ENCODE data around the gene AKAP6. TPM values are rescaled to one million over a fixed set of nuclear protein-coding genes. Genes with fewer than 3 reads are reported as not detected.

The AKAP6 gene, protein sequence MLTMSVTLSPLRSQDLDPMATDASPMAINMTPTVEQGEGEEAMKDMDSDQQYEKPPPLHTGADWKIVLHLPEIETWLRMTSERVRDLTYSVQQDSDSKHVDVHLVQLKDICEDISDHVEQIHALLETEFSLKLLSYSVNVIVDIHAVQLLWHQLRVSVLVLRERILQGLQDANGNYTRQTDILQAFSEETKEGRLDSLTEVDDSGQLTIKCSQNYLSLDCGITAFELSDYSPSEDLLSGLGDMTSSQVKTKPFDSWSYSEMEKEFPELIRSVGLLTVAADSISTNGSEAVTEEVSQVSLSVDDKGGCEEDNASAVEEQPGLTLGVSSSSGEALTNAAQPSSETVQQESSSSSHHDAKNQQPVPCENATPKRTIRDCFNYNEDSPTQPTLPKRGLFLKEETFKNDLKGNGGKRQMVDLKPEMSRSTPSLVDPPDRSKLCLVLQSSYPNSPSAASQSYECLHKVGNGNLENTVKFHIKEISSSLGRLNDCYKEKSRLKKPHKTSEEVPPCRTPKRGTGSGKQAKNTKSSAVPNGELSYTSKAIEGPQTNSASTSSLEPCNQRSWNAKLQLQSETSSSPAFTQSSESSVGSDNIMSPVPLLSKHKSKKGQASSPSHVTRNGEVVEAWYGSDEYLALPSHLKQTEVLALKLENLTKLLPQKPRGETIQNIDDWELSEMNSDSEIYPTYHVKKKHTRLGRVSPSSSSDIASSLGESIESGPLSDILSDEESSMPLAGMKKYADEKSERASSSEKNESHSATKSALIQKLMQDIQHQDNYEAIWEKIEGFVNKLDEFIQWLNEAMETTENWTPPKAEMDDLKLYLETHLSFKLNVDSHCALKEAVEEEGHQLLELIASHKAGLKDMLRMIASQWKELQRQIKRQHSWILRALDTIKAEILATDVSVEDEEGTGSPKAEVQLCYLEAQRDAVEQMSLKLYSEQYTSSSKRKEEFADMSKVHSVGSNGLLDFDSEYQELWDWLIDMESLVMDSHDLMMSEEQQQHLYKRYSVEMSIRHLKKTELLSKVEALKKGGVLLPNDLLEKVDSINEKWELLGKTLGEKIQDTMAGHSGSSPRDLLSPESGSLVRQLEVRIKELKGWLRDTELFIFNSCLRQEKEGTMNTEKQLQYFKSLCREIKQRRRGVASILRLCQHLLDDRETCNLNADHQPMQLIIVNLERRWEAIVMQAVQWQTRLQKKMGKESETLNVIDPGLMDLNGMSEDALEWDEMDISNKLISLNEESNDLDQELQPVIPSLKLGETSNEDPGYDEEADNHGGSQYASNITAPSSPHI (N-terminal part only)
- total RNA-seq: 1 to 10 TPM in 1 of 2 experiments, under 1 TPM in 1; 0.83 to 1.7 TPM

DNA sequence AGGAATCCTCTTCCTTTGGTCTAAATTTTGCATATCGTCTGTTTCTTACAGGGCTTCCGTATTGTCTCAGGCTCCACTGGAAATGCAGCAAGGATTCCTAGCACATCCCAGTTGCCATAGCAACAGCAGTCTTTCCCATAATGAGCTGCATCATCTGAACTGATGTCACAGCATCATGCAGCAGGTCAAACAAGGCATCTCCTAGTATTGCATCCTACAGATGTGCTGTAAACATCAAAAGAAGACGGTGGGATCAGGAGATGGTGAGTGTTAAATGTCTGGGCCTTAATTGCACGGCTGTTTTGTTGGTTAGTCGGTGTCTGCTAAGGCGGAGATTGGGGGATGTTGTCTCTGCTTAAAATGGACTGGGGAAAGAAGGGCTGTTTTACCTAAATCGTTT is at the start of gene AKAP6:
Gene AKAP6 (plus strand): TSS at position 153 of the 400 bp plus-strand sequence. CDS start 104,196 bp downstream, outside the sequence.
- Mint-ChIP-seq H3K4me1 (ENCODE audit: low read depth) (peaks cover 13% of the 10 kb centered on the region), H3K36me3 (ENCODE audit: low read depth) (no peaks in the 10 kb centered on the region), H3K27ac (no peak within 1 kb of the TSS), H3K27me3 (ENCODE audit: low read depth) (no peaks in the 10 kb centered on the region), H3K9me3 (ENCODE audit: insufficient read depth) (no peaks in the 10 kb centered on the region), H3K4me3 (no peak within 1 kb of the TSS)
- DNase-seq: no peak
- ChIA-PET POLR2A (no interaction called here), CTCF (no interaction called here)
- no peak for ATAC-seq

DNA sequence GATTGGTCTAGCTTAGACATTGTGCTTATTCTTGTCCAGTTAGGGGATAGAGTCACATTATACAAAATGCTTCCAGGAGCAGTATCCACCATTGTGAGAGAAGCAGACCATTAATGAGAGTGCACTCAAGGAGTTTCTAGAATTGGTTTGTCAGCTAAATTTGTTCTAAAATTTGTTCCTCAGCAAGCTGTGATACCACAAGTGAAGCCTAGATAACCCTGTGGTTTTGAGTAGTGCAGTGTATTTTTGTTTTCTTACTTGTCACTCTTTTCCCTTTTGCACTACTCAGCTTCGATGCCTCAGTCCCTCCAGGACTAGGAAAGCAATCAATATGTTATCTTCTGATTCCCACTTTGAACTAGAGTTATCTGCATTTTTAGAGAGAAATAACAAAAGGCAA is 42.5 kb upstream of the AKAP6 start:
- CTCF ChIA-PET: interaction anchor here (0.7 kb wide), 1 partner anchor 32 kb away, joined by 3 read pairs; no protein-coding TSS in a partner anchor

DNA sequence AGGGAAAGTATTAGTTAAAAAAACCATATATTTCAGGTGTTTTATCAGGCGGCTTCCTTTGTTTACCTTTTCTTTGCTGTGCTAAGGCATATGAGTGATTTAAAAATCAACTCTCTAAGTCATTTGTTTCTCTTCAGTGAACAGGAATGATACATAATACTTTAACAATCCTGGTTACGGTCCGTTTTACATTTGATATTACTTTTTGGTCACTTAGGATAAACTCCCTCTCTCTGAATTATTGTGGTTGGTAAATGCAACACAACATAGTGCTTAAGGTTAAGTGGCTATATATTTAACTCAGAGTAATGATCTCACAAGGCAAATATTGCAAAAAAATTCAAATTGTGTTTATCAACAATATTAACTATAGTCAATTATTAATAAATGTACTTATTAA is 32.7 kb upstream of the AKAP6 start:
- H3K27me3 Mint-ChIP-seq (ENCODE audit: low read depth): no peaks in the 10 kb centered on the region

More for the DNA sequence above, 42.5 kb upstream of the AKAP6 start:
- Mint-ChIP-seq H3K36me3 (ENCODE audit: low read depth) (no peaks in the 10 kb centered on the region), H3K9me3 (ENCODE audit: insufficient read depth) (peaks cover 3% of the 10 kb centered on the region), H3K27ac (no peak overlapping the region), H3K4me1 (ENCODE audit: low read depth) (no peaks in the 10 kb centered on the region), H3K27me3 (ENCODE audit: low read depth) (no peaks in the 10 kb centered on the region), H3K4me3 (no peak overlapping the region)
- POLR2A ChIA-PET: interaction anchor here (1.8 kb wide), 1 partner anchor 27 kb away, joined by 3 read pairs; no protein-coding TSS in a partner anchor
- DNase-seq (no peak), ATAC-seq (no peak)

DNA sequence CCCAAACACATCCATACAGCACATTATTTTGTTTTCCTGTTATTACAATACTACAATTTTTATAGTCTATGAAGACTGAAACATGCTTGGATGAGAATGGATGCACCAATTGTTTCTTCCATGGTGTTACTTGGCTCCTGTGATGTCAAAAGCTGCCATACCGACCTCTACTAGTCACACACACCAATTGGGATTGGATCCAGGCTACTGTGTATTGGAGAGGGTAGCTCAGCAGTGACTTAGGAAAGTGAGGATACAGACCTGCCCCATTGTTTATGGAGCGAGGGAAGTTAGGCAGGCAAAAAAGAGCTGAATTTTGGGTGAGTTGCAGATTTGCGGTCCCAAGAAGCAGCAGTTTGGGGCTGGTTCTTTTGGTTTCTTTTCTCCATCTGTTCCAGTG is 30.8 kb upstream of the AKAP6 start:
- H3K4me3 Mint-ChIP-seq: no peak overlapping the region
- DNase-seq (no peak), ATAC-seq (no peak)
- POLR2A ChIA-PET: no interaction called here
- CTCF ChIA-PET: no interaction called here
- H3K27me3 Mint-ChIP-seq (ENCODE audit: low read depth): no peaks in the 10 kb centered on the region
- no peaks in the 10 kb centered on the region for H3K4me1 Mint-ChIP-seq (ENCODE audit: low read depth)
- no peaks in the 10 kb centered on the region for H3K9me3 Mint-ChIP-seq (ENCODE audit: insufficient read depth)
- no peaks in the 10 kb centered on the region for H3K36me3 Mint-ChIP-seq (ENCODE audit: low read depth)
- H3K27ac Mint-ChIP-seq: no peak overlapping the region

More for the DNA sequence above, 32.7 kb upstream of the AKAP6 start:
- DNase-seq: no peak
- no peak for ATAC-seq
- CTCF ChIA-PET: no interaction called here
- no peaks in the 10 kb centered on the region for H3K9me3 Mint-ChIP-seq (ENCODE audit: insufficient read depth)
- H3K36me3 Mint-ChIP-seq (ENCODE audit: low read depth): no peaks in the 10 kb centered on the region
- no peak overlapping the region for H3K4me3 Mint-ChIP-seq
- POLR2A ChIA-PET: no interaction called here
- H3K27ac Mint-ChIP-seq: no peak overlapping the region
- no peaks in the 10 kb centered on the region for H3K4me1 Mint-ChIP-seq (ENCODE audit: low read depth)

DNA sequence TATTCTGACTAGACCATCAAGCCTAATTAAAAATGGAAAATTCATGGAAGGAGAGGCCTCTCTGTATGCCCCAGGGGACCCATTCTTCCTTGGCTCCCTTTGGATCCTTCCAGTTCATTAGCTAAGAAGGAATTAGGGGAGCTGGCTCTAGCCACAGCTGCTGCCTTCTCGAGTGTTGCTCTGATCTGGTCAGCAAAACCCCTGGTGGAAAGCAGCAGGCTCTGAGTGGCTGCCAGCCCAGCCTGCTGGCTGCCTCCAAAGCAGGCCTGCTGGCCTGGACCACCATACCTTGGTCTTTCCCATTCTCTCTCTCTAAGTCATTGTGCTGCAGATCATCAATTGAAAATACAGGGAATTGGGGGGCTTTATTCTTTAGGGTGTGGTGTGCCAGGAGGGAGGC is 29.0 kb upstream of the AKAP6 start:
- POLR2A ChIA-PET: no interaction called here
- CTCF ChIA-PET: no interaction called here
- H3K27me3 Mint-ChIP-seq (ENCODE audit: low read depth): no peaks in the 10 kb centered on the region
- H3K4me1 Mint-ChIP-seq (ENCODE audit: low read depth): no peaks in the 10 kb centered on the region
- no peaks in the 10 kb centered on the region for H3K9me3 Mint-ChIP-seq (ENCODE audit: insufficient read depth)
- DNase-seq (no peak), ATAC-seq (no peak)
- no peaks in the 10 kb centered on the region for H3K36me3 Mint-ChIP-seq (ENCODE audit: low read depth)
- no peak overlapping the region for H3K27ac Mint-ChIP-seq
- no peak overlapping the region for H3K4me3 Mint-ChIP-seq

DNA sequence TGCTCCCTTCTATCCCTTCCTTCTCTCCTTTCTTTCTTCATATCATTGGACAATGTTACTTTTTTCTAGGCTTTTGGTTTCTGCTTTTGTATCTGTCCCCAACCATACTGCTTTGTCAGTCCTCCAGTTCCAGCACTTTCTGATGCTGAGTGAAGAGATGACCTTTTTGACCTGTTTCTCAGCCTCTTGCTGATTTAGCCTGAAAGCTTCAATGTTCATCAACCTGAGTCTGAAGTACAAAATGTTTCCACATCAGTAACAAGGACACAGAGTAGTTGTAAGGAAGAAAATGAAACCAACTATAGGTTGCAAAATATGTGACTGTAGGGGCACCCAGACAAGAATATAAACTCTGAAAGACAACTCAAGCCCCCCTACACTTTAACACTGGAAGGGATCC is 25.2 kb upstream of the AKAP6 start:
- CTCF ChIA-PET: no interaction called here
- POLR2A ChIA-PET: no interaction called here
- H3K36me3 Mint-ChIP-seq (ENCODE audit: low read depth): no peaks in the 10 kb centered on the region
- no peaks in the 10 kb centered on the region for H3K4me1 Mint-ChIP-seq (ENCODE audit: low read depth)
- ATAC-seq: no peak
- no peaks in the 10 kb centered on the region for H3K9me3 Mint-ChIP-seq (ENCODE audit: insufficient read depth)
- H3K27ac Mint-ChIP-seq: no peak overlapping the region
- H3K4me3 Mint-ChIP-seq: no peak overlapping the region
- H3K27me3 Mint-ChIP-seq (ENCODE audit: low read depth): no peaks in the 10 kb centered on the region
- no peak for DNase-seq

DNA sequence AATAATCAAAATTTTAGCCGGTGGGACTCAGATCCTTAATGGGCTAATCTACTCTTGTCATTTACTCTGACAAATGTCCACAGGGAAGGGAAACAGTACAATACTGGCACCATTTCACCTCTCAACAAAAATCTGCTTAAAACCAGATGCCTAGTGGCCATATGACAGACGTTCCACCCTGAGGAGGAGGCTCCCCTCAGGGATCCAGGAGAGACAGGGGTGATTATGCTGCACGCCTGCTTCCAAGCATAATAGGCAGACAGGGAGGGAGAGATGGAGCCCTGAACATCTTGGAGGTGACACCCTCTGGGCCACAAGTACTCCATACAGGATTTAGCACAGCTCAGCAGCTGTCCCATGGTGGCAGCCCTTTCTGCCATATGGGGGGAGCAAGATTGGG is 24.8 kb upstream of the AKAP6 start:
- Mint-ChIP-seq H3K36me3 (ENCODE audit: low read depth) (no peaks in the 10 kb centered on the region), H3K27me3 (ENCODE audit: low read depth) (no peaks in the 10 kb centered on the region), H3K9me3 (ENCODE audit: insufficient read depth) (no peaks in the 10 kb centered on the region), H3K4me3 (no peak overlapping the region), H3K27ac (no peak overlapping the region), H3K4me1 (ENCODE audit: low read depth) (no peaks in the 10 kb centered on the region)
- ChIA-PET POLR2A (no interaction called here), CTCF (no interaction called here)
- DNase-seq (no peak), ATAC-seq (no peak)

DNA sequence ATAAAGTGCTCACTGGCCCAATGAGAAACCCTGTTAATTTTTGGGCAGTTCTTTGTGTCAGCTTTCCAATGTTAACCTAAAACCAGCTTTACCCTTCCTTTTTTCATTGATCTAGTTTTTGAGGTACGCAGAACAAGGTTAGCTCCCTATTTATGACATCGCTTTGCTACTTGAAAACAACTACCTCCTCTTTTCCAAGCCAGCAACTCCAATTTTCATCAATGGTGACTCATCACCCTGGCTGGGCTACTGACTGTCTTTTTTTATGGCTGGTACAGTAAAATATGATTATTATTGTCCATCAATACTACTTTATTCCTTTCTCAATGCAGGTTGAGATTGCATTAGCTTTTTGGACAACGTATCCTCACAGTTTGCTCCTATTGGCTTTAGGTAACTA is 22.5 kb upstream of the AKAP6 start:
- DNase-seq: no peak
- CTCF ChIA-PET: no interaction called here
- H3K4me3 Mint-ChIP-seq: no peak overlapping the region

DNA sequence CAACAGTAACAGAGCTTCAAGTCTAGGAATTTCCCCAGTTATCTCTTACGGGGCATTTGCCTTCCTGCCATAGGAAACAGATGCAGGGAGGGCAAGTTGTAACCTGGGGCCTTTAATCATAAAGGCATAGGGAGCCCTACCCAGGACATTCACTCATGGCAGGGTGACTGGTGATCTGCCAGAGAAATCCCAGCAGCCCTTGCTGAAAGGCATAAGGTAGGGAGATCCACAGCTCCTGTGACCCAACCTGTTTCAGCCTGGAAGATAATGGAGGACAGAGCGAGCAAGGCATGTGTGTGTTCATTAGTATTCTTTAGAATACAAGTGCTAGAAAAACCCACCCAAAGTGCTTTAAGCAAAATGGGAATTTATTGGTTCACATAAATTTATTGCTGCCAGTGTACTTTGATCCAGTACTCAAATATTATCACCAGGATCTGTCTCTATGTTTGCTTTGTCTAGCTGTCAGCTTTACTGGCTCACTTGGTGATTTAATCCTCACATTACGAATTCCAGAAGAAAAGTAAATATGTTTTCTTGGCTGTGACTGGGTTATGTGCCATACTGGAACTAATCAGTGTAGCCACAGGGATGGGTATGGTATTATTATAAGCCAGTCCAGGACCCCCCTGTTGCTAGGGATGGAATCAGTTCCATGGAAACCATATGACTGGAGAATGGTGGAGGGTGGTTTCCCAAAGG is 21.1 kb upstream of the AKAP6 start:
- H3K4me1 Mint-ChIP-seq (ENCODE audit: low read depth): no peaks in the 10 kb centered on the region
- ChIA-PET POLR2A (no interaction called here), CTCF (no interaction called here)
- H3K9me3 Mint-ChIP-seq (ENCODE audit: insufficient read depth): no peaks in the 10 kb centered on the region
- DNase-seq: no peak
- no peak overlapping the region for H3K27ac Mint-ChIP-seq
- H3K27me3 Mint-ChIP-seq (ENCODE audit: low read depth): no peaks in the 10 kb centered on the region
- no peaks in the 10 kb centered on the region for H3K36me3 Mint-ChIP-seq (ENCODE audit: low read depth)
- no peak for ATAC-seq
- no peak overlapping the region for H3K4me3 Mint-ChIP-seq

More for the DNA sequence above, 22.5 kb upstream of the AKAP6 start:
- no peaks in the 10 kb centered on the region for H3K36me3 Mint-ChIP-seq (ENCODE audit: low read depth)
- H3K4me1 Mint-ChIP-seq (ENCODE audit: low read depth): no peaks in the 10 kb centered on the region
- no peaks in the 10 kb centered on the region for H3K27me3 Mint-ChIP-seq (ENCODE audit: low read depth)
- POLR2A ChIA-PET: no interaction called here
- no peak for ATAC-seq
- no peak overlapping the region for H3K27ac Mint-ChIP-seq
- no peaks in the 10 kb centered on the region for H3K9me3 Mint-ChIP-seq (ENCODE audit: insufficient read depth)

DNA sequence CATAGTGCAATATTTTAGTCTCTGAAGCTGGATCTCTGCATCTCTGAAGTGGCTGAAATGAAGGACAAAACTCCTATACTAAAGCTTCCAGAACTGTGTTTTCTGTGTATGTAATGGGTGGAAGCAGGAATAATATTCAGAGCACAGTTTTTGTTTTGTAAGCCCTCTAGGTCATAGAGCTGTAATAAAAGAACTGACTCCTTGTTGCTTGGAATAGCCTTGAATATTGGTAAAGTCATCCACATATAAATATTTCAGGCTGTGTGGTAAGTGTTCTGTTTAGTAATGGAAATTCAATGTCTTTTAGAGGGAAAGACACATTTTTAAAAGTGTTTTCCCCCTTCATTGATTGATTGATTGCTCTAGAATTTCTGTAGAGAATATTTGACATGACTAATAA is 18.2 kb upstream of the AKAP6 start:
- Mint-ChIP-seq H3K9me3 (ENCODE audit: insufficient read depth) (no peaks in the 10 kb centered on the region), H3K27ac (no peak overlapping the region), H3K27me3 (ENCODE audit: low read depth) (no peaks in the 10 kb centered on the region), H3K4me1 (ENCODE audit: low read depth) (no peaks in the 10 kb centered on the region), H3K36me3 (ENCODE audit: low read depth) (no peaks in the 10 kb centered on the region), H3K4me3 (no peak overlapping the region)
- ATAC-seq: no peak
- no peak for DNase-seq
- CTCF ChIA-PET: no interaction called here
- POLR2A ChIA-PET: no interaction called here

DNA sequence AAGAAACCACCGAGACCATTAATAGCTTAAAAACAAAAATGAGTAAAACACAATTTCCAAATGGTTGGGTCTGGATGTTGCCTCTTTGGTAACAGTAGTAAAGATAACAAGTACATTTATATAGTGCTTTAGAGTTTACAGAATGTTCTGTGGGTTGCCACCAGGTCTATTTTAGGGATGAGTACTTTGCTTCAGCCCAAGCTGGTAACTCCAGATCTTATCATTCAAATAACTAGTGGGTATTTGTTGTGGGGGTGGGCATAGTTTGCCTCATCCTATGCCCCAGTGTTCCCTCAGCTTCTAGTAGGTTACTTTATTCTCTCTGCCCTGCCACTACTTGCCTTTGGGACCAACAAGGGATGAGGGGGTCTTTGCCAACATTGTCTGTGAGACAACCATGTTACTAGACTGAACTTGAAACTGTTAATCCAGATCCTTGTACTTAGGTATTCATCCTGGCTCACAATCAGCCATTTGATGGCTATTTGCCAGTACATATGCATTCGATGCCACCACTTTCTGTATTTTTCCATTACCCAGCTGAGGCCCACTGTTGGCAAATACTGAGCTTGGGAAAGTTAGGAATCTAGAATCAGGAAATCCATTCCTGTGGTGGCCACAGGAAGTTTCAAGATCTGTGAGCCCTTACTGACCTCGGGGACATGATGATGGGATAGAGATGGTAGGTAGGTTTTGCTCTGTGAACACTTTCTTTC is 17.6 kb upstream of the AKAP6 start:
- POLR2A ChIA-PET: no interaction called here
- Mint-ChIP-seq H3K36me3 (ENCODE audit: low read depth) (no peaks in the 10 kb centered on the region), H3K27me3 (ENCODE audit: low read depth) (no peaks in the 10 kb centered on the region), H3K9me3 (ENCODE audit: insufficient read depth) (no peaks in the 10 kb centered on the region), H3K4me1 (ENCODE audit: low read depth) (no peaks in the 10 kb centered on the region), H3K27ac (no peak overlapping the region), H3K4me3 (no peak overlapping the region)
- CTCF ChIA-PET: no interaction called here
- ATAC-seq (no peak), DNase-seq (no peak)
